Measurements from ENCODE around the gene LRBA. TPM values are rescaled to one million over a fixed set of nuclear protein-coding genes. Genes with fewer than 3 reads are reported as not detected.
"Not testable (repeated sequence)": the region's sequence is repeated elsewhere in the genome, so short reads cannot be mapped to it uniquely, and the experiment has no call there.

The LRBA gene
- polyA plus RNA-seq, 4 donors, result 14.9 to 62.2 (median 19.6) TPM

- Histone ChIP-seq H3K27me3 (ENCODE audit: control insufficient read depth in 3 of 3, insufficient read depth in 3 of 3, low read length in 3 of 3) (no peaks in the 10 kb centered on the region), H3K4me1 (ENCODE audit: control insufficient read depth in 3 of 3, insufficient read depth in 2 of 3, low read depth in 1 of 3, low read length in 2 of 3) (no peaks in the 10 kb centered on the region), H3K36me3 (ENCODE audit: control insufficient read depth in 3 of 3, insufficient read depth in 2 of 3, low read depth in 1 of 3, low read length in 3 of 3) (no peaks in the 10 kb centered on the region), H3K27ac (ENCODE audit: low read depth in 1 of 3, low read length in 2 of 3) (no peak overlapping the region), H3K4me3 (ENCODE audit: low read depth in 1 of 3, low read length in 3 of 3) (no peak overlapping the region), H3K9me3 (ENCODE audit: control insufficient read depth in 2 of 2, insufficient read depth in 1 of 2, low read depth in 1 of 2, low read length in 1 of 2) (no peaks in the 10 kb centered on the region)
- no peak for FAIRE-seq
- no peak for DNase-seq
- 93 to 95% (median 93%) methylated on average over 2 of the region's 2 CpGs for WGBS, 3 donors
Measured at GRCh38 chr4:150391052-150391451, 624.0 kb downstream of the LRBA start.

- no peaks in the 10 kb centered on the region for H3K27me3 ChIP-seq (ENCODE audit: control insufficient read depth in 3 of 3, insufficient read depth in 3 of 3, low read length in 3 of 3)
- no peaks in the 10 kb centered on the region for H3K36me3 ChIP-seq (ENCODE audit: control insufficient read depth in 3 of 3, insufficient read depth in 2 of 3, low read depth in 1 of 3, low read length in 3 of 3)
- FAIRE-seq (no peak), DNase-seq (no peak)
- no peaks in the 10 kb centered on the region for H3K9me3 ChIP-seq (ENCODE audit: control insufficient read depth in 2 of 2, insufficient read depth in 1 of 2, low read depth in 1 of 2, low read length in 1 of 2)
- H3K4me3 ChIP-seq (ENCODE audit: low read depth in 1 of 3, low read length in 3 of 3), result no peak overlapping the region
- no peak overlapping the region for H3K27ac ChIP-seq (ENCODE audit: low read depth in 1 of 3, low read length in 2 of 3)
- H3K4me1 ChIP-seq (ENCODE audit: control insufficient read depth in 3 of 3, insufficient read depth in 2 of 3, low read depth in 1 of 3, low read length in 2 of 3), result no peaks in the 10 kb centered on the region
Measured at GRCh38 chr4:150390531-150390910, 624.6 kb downstream of the LRBA start.

- H3K27me3 ChIP-seq (ENCODE audit: control insufficient read depth in 3 of 3, insufficient read depth in 3 of 3, low read length in 3 of 3), result no peaks in the 10 kb centered on the region
- no peak overlapping the region for H3K4me3 ChIP-seq (ENCODE audit: low read depth in 1 of 3, low read length in 3 of 3)
- no peaks in the 10 kb centered on the region for H3K9me3 ChIP-seq (ENCODE audit: control insufficient read depth in 2 of 2, insufficient read depth in 1 of 2, low read depth in 1 of 2, low read length in 1 of 2)
- H3K27ac ChIP-seq (ENCODE audit: low read depth in 1 of 3, low read length in 2 of 3), result no peak overlapping the region
- no peak for FAIRE-seq
- no peak for DNase-seq
- H3K36me3 ChIP-seq (ENCODE audit: control insufficient read depth in 3 of 3, insufficient read depth in 2 of 3, low read depth in 1 of 3, low read length in 3 of 3), result no peaks in the 10 kb centered on the region
- H3K4me1 ChIP-seq (ENCODE audit: control insufficient read depth in 3 of 3, insufficient read depth in 2 of 3, low read depth in 1 of 3, low read length in 2 of 3), result no peaks in the 10 kb centered on the region
- WGBS, 3 donors, result 70 to 85% (median 76%) methylated on average over 2 of the region's 2 CpGs
Measured at GRCh38 chr4:150389896-150390530, 625.1 kb downstream of the LRBA start.

GRCh38 chr4:150387981-150388380, 627.1 kb downstream of the LRBA start:
- Histone ChIP-seq H3K9me3 (ENCODE audit: control insufficient read depth in 2 of 2, insufficient read depth in 1 of 2, low read depth in 1 of 2, low read length in 1 of 2) (no peaks in the 10 kb centered on the region), H3K4me1 (ENCODE audit: control insufficient read depth in 3 of 3, insufficient read depth in 2 of 3, low read depth in 1 of 3, low read length in 2 of 3) (no peaks in the 10 kb centered on the region), H3K27ac (ENCODE audit: low read depth in 1 of 3, low read length in 2 of 3) (no peak overlapping the region), H3K4me3 (ENCODE audit: low read depth in 1 of 3, low read length in 3 of 3) (no peak overlapping the region), H3K36me3 (ENCODE audit: control insufficient read depth in 3 of 3, insufficient read depth in 2 of 3, low read depth in 1 of 3, low read length in 3 of 3) (no peaks in the 10 kb centered on the region), H3K27me3 (ENCODE audit: control insufficient read depth in 3 of 3, insufficient read depth in 3 of 3, low read length in 3 of 3) (no peaks in the 10 kb centered on the region)
- DNase-seq, result peak in 1 of 2 donors; percentile 16
- WGBS, 3 donors, result 93 to 94% (median 94%) methylated on average over 4 of the region's 4 CpGs
- FAIRE-seq, result no peak

- DNase-seq; H3K27me3 ChIP-seq (ENCODE audit: control insufficient read depth in 3 of 3, insufficient read depth in 3 of 3, low read length in 3 of 3); FAIRE-seq; H3K4me1 ChIP-seq (ENCODE audit: control insufficient read depth in 3 of 3, insufficient read depth in 2 of 3, low read depth in 1 of 3, low read length in 2 of 3); H3K9me3 ChIP-seq (ENCODE audit: control insufficient read depth in 2 of 2, insufficient read depth in 1 of 2, low read depth in 1 of 2, low read length in 1 of 2); H3K27ac ChIP-seq (ENCODE audit: low read depth in 1 of 3, low read length in 2 of 3); H3K4me3 ChIP-seq (ENCODE audit: low read depth in 1 of 3, low read length in 3 of 3); H3K36me3 ChIP-seq (ENCODE audit: control insufficient read depth in 3 of 3, insufficient read depth in 2 of 3, low read depth in 1 of 3, low read length in 3 of 3): not testable (repeated sequence)
- WGBS, 3 donors, result 95 to 99% (median 98%) methylated on average over 2 of the region's 2 CpGs
Measured at GRCh38 chr4:150386415-150386814, 628.7 kb downstream of the LRBA start.

GRCh38 chr4:150385606-150386005, 629.5 kb downstream of the LRBA start:
- Histone ChIP-seq H3K4me3 (ENCODE audit: low read depth in 1 of 3, low read length in 3 of 3) (no peak overlapping the region), H3K27ac (ENCODE audit: low read depth in 1 of 3, low read length in 2 of 3) (no peak overlapping the region), H3K4me1 (ENCODE audit: control insufficient read depth in 3 of 3, insufficient read depth in 2 of 3, low read depth in 1 of 3, low read length in 2 of 3) (no peaks in the 10 kb centered on the region), H3K36me3 (ENCODE audit: control insufficient read depth in 3 of 3, insufficient read depth in 2 of 3, low read depth in 1 of 3, low read length in 3 of 3) (no peaks in the 10 kb centered on the region), H3K9me3 (ENCODE audit: control insufficient read depth in 2 of 2, insufficient read depth in 1 of 2, low read depth in 1 of 2, low read length in 1 of 2) (no peaks in the 10 kb centered on the region), H3K27me3 (ENCODE audit: control insufficient read depth in 3 of 3, insufficient read depth in 3 of 3, low read length in 3 of 3) (no peaks in the 10 kb centered on the region)
- 65 to 90% (median 85%) methylated on average over 2 of the region's 2 CpGs for WGBS, 3 donors
- DNase-seq (no peak), FAIRE-seq (no peak)

- Histone ChIP-seq H3K9me3 (ENCODE audit: control insufficient read depth in 2 of 2, insufficient read depth in 1 of 2, low read depth in 1 of 2, low read length in 1 of 2) (no peaks in the 10 kb centered on the region), H3K4me3 (ENCODE audit: low read depth in 1 of 3, low read length in 3 of 3) (no peak overlapping the region), H3K4me1 (ENCODE audit: control insufficient read depth in 3 of 3, insufficient read depth in 2 of 3, low read depth in 1 of 3, low read length in 2 of 3) (no peaks in the 10 kb centered on the region), H3K27ac (ENCODE audit: low read depth in 1 of 3, low read length in 2 of 3) (no peak overlapping the region), H3K36me3 (ENCODE audit: control insufficient read depth in 3 of 3, insufficient read depth in 2 of 3, low read depth in 1 of 3, low read length in 3 of 3) (no peaks in the 10 kb centered on the region), H3K27me3 (ENCODE audit: control insufficient read depth in 3 of 3, insufficient read depth in 3 of 3, low read length in 3 of 3) (no peaks in the 10 kb centered on the region)
- DNase-seq, result no peak
- FAIRE-seq, result no peak
- 92 to 96% (median 94%) methylated on average over 4 of the region's 4 CpGs for WGBS, 3 donors
Measured at GRCh38 chr4:150384249-150384648, 630.8 kb downstream of the LRBA start.

- Histone ChIP-seq H3K9me3 (ENCODE audit: control insufficient read depth in 2 of 2, insufficient read depth in 1 of 2, low read depth in 1 of 2, low read length in 1 of 2) (no peaks in the 10 kb centered on the region), H3K27ac (ENCODE audit: low read depth in 1 of 3, low read length in 2 of 3) (no peak overlapping the region), H3K4me3 (ENCODE audit: low read depth in 1 of 3, low read length in 3 of 3) (no peak overlapping the region), H3K36me3 (ENCODE audit: control insufficient read depth in 3 of 3, insufficient read depth in 2 of 3, low read depth in 1 of 3, low read length in 3 of 3) (no peaks in the 10 kb centered on the region), H3K4me1 (ENCODE audit: control insufficient read depth in 3 of 3, insufficient read depth in 2 of 3, low read depth in 1 of 3, low read length in 2 of 3) (no peaks in the 10 kb centered on the region), H3K27me3 (ENCODE audit: control insufficient read depth in 3 of 3, insufficient read depth in 3 of 3, low read length in 3 of 3) (no peaks in the 10 kb centered on the region)
- FAIRE-seq (no peak), DNase-seq (no peak)
- 77 to 88% (median 88%) methylated on average over 1 of the region's 1 CpG for WGBS, 3 donors
Measured at GRCh38 chr4:150382028-150382427, 633.1 kb downstream of the LRBA start.

- WGBS, 3 donors, result 68 to 84% (median 68%) methylated on average over 3 of the region's 3 CpGs
- FAIRE-seq, result no peak
- Histone ChIP-seq H3K9me3 (ENCODE audit: control insufficient read depth in 2 of 2, insufficient read depth in 1 of 2, low read depth in 1 of 2, low read length in 1 of 2) (no peaks in the 10 kb centered on the region), H3K36me3 (ENCODE audit: control insufficient read depth in 3 of 3, insufficient read depth in 2 of 3, low read depth in 1 of 3, low read length in 3 of 3) (no peaks in the 10 kb centered on the region), H3K4me3 (ENCODE audit: low read depth in 1 of 3, low read length in 3 of 3) (no peak overlapping the region), H3K4me1 (ENCODE audit: control insufficient read depth in 3 of 3, insufficient read depth in 2 of 3, low read depth in 1 of 3, low read length in 2 of 3) (no peaks in the 10 kb centered on the region), H3K27ac (ENCODE audit: low read depth in 1 of 3, low read length in 2 of 3) (no peak overlapping the region), H3K27me3 (ENCODE audit: control insufficient read depth in 3 of 3, insufficient read depth in 3 of 3, low read length in 3 of 3) (no peaks in the 10 kb centered on the region)
- no peak for DNase-seq
Measured at GRCh38 chr4:150381609-150382008, 633.5 kb downstream of the LRBA start.
